Naive thymus-derived CD4-positive, alpha-beta T cell (primary cell): Measurements from ENCODE around the gene STARD5. TPM values are rescaled to one million over a fixed set of nuclear protein-coding genes. Genes with fewer than 3 reads are reported as not detected.

Source experiments
- ATAC-seq: fragments of 150-1000 bp; cut with Tn5 transposase; 2 replicates; pipeline ENCODE4 v1.10.0; 2021; ENCODE audit warnings: mild to moderate bottlenecking, moderate library complexity
- CTCF ChIA-PET: fragments of 350-600 bp; sonication (Branson Sonifier 250); formaldehyde crosslinking; loops from one replicate; lab custom pipeline; 2021; ENCODE audit warnings: antibody characterized with exemption; lab: Charles Lee
- POLR2A ChIA-PET: fragments of 350-600 bp; sonication (Branson Sonifier 250); formaldehyde crosslinking; loops from one replicate; lab custom pipeline; 2021; ENCODE audit warnings: antibody characterized with exemption, inconsistent platforms; lab: Charles Lee
- DNase-seq, 9 donors: peaks; one replicate each; pipeline versions ENCODE4 v3.0.0 to v3.0.0-alpha.2; 2020 to 2022; ENCODE audit warnings: mixed read lengths in 1 of 9
- H3K27ac ChIP-seq: one replicate; pipeline ENCODE4 v1.7.0; 2013; ENCODE audit warnings: mild to moderate bottlenecking, low read depth, low read length, moderate library complexity
- H3K27me3 ChIP-seq, 2 donors: one replicate each; pipeline ENCODE4 v1.7.0; 2013; ENCODE audit warnings: low read length in 2 of 2, mild to moderate bottlenecking in 2 of 2, moderate library complexity in 2 of 2; ENCODE audit not compliant: control insufficient read depth in 2 of 2, insufficient read depth in 2 of 2
- H3K36me3 ChIP-seq, 3 experiments: 1 replicate in 2 of 3; 2 replicates in 1 of 3; pipeline ENCODE4 v1.7.0; 2013; ENCODE audit warnings: low read length in 3 of 3, mild to moderate bottlenecking in 3 of 3, moderate library complexity in 1 of 3; ENCODE audit not compliant: insufficient read depth in 3 of 3, control insufficient read depth in 2 of 3
- H3K4me1 ChIP-seq, 2 donors: one replicate each; pipeline ENCODE4 v1.7.0; 2013; ENCODE audit warnings: low read length in 2 of 2, mild to moderate bottlenecking in 2 of 2, moderate library complexity in 1 of 2; ENCODE audit not compliant: control insufficient read depth in 2 of 2, insufficient read depth in 2 of 2
- H3K4me3 ChIP-seq: 2 replicates; pipeline ENCODE4 v1.7.0; 2013; ENCODE audit warnings: mild to moderate bottlenecking, low read length
- H3K9me3 ChIP-seq, 3 experiments: 1 replicate in 2 of 3; 2 replicates in 1 of 3; pipeline ENCODE4 v1.7.0; 2013; ENCODE audit warnings: low read length in 3 of 3; ENCODE audit not compliant: control insufficient read depth in 2 of 3
- H3K27ac Mint-ChIP-seq, 9 donors: one replicate each; pipeline ENCODE4 v1.8.0; 2020 to 2022; ENCODE audit warnings: mixed read lengths in 9 of 9, mild to moderate bottlenecking in 8 of 9, moderate library complexity in 5 of 9, inconsistent platforms in 2 of 9
- H3K27me3 Mint-ChIP-seq, 5 donors: one replicate each; pipeline ENCODE4 v1.8.0; 2021 to 2022; ENCODE audit warnings: mixed read lengths in 5 of 5, mild to moderate bottlenecking in 1 of 5
- H3K36me3 Mint-ChIP-seq, 5 donors: one replicate each; pipeline ENCODE4 v1.8.0; 2020 to 2022; ENCODE audit warnings: mixed read lengths in 5 of 5, mild to moderate bottlenecking in 3 of 5, inconsistent platforms in 1 of 5
- H3K4me1 Mint-ChIP-seq, 7 donors: one replicate each; pipeline ENCODE4 v1.8.0; 2020 to 2022; ENCODE audit warnings: mixed read lengths in 7 of 7, mild to moderate bottlenecking in 3 of 7, inconsistent platforms in 1 of 7
- H3K4me3 Mint-ChIP-seq, 10 donors: one replicate each; pipeline ENCODE4 v1.8.0; 2020 to 2022; ENCODE audit warnings: mild to moderate bottlenecking in 10 of 10, mixed read lengths in 10 of 10, moderate library complexity in 6 of 10, inconsistent platforms in 2 of 10
- H3K9me3 Mint-ChIP-seq, 11 donors: one replicate each; pipeline ENCODE4 v1.8.0; 2020 to 2022; ENCODE audit warnings: mixed read lengths in 11 of 11, mild to moderate bottlenecking in 4 of 11, inconsistent platforms in 1 of 11, moderate library complexity in 1 of 11
- intact Hi-C, 2 donors: fragments of 100-400 bp; cut with micrococcal nuclease; formaldehyde crosslinking; loops; one replicate each; pipeline ENCODE4 v1.15.1; 2023
- polyA plus RNA-seq, 2 donors: library from polyadenylated mRNA; unstranded; fragments of 300-500 nt; fragmentation: Illumina TruSeq; gene quantifications; one replicate each; pipeline ENCODE4 v1.2.3, GENCODE V29; 2021
- total RNA-seq, 6 experiments: library from RNA in 5 of 6; stranded (reverse) in 5 of 6; gene quantifications; 1 replicate in 5 of 6; 2 replicates in 1 of 6; pipeline ENCODE4 v1.2.3 and lab custom pipeline; 2021 to 2026

Gene STARD5
- total and polyA plus RNA-seq, 7 experiments from 2014 or later = 5.0 to 13.5 (median 10.1) TPM

GRCh38 chr15:81338170-81339007 is 14.4 kb upstream of the STARD5 start:
- peaks cover 4 to 11% (median 7%) of the 10 kb centered on the region in 7 donors for H3K4me1 Mint-ChIP-seq
- H3K4me3 Mint-ChIP-seq = no peak overlapping the region
- Histone ChIP-seq H3K4me1 (no peaks in the 10 kb centered on the region), H3K36me3 (no peaks in the 10 kb centered on the region), H3K27me3 (no peaks in the 10 kb centered on the region), H3K9me3 (no peaks in the 10 kb centered on the region), H3K4me3 (no peak overlapping the region), H3K27ac (no peak overlapping the region)
- ChIA-PET CTCF (interaction anchor here (0.9 to 4.3 kb wide), 5 partner anchors 36 to 72 kb away, joined by 3 to 39 read pairs (median 4); no protein-coding TSS in a partner anchor), POLR2A (no interaction called here)
- H3K9me3 Mint-ChIP-seq = no peaks in the 10 kb centered on the region
- H3K27me3 Mint-ChIP-seq = peaks cover 0 to 11% (median 0%) of the 10 kb centered on the region in 5 donors
- no peak for DNase-seq
- no peak overlapping the region for H3K27ac Mint-ChIP-seq
- no peak for ATAC-seq
- H3K36me3 Mint-ChIP-seq = no peaks in the 10 kb centered on the region
- intact Hi-C loops = no loop called here

- Histone ChIP-seq H3K4me3 (no peak overlapping the region), H3K4me1 (no peaks in the 10 kb centered on the region), H3K9me3 (no peaks in the 10 kb centered on the region), H3K36me3 (no peaks in the 10 kb centered on the region), H3K27me3 (no peaks in the 10 kb centered on the region), H3K27ac (no peak overlapping the region)
- Mint-ChIP-seq H3K4me1 (peaks cover 4 to 16% (median 10%) of the 10 kb centered on the region in 7 donors), H3K36me3 (no peaks in the 10 kb centered on the region), H3K4me3 (no peak overlapping the region), H3K27ac (no peak overlapping the region), H3K9me3 (no peaks in the 10 kb centered on the region), H3K27me3 (peaks cover 0 to 11% (median 0%) of the 10 kb centered on the region in 5 donors)
- ChIA-PET POLR2A (no interaction called here), CTCF (interaction anchor here (0.9 to 4.3 kb wide), 5 partner anchors 51 to 71 kb away, joined by 3 to 39 read pairs (median 3); no protein-coding TSS in a partner anchor)
- DNase-seq (no peak), ATAC-seq (no peak)
- intact Hi-C loops = loop anchor here in 1 of 2 donors (2.0 kb wide), 2 partner anchors 71 to 231 kb away; no protein-coding TSS in a partner anchor
Measured at GRCh38 chr15:81337713-81338157, 13.8 kb upstream of the STARD5 start.

- H3K27ac ChIP-seq = no peak overlapping the region
- Mint-ChIP-seq H3K27me3 (peaks cover 0 to 11% (median 0%) of the 10 kb centered on the region in 5 donors), H3K4me1 (peaks cover 4 to 16% (median 10%) of the 10 kb centered on the region in 7 donors), H3K36me3 (no peaks in the 10 kb centered on the region), H3K27ac (peak overlapping the region in 1 of 9 donors; percentile 16), H3K9me3 (no peaks in the 10 kb centered on the region), H3K4me3 (no peak overlapping the region)
- DNase-seq (no peak), ATAC-seq (no peak)
- ChIA-PET POLR2A (interaction anchor here (16.9 kb wide), 1 partner anchor 37 kb away, joined by 480 read pairs; no protein-coding TSS in a partner anchor), CTCF (interaction anchor here (0.6 to 4.3 kb wide), 11 partner anchors 29 to 71 kb away, joined by 3 to 39 read pairs (median 5); no protein-coding TSS in a partner anchor)
- H3K36me3 ChIP-seq = no peaks in the 10 kb centered on the region
- intact Hi-C loops = loop anchor here in 1 of 2 donors (2.0 kb wide), 2 partner anchors 70 to 230 kb away; no protein-coding TSS in a partner anchor
- H3K9me3 ChIP-seq = no peaks in the 10 kb centered on the region
- no peaks in the 10 kb centered on the region for H3K4me1 ChIP-seq
- no peaks in the 10 kb centered on the region for H3K27me3 ChIP-seq
- no peak overlapping the region for H3K4me3 ChIP-seq
Measured at GRCh38 chr15:81337241-81337640, 13.3 kb upstream of the STARD5 start.

- DNase-seq = peak in 6 of 9 donors; percentile 32 to 49 (median 37)
- H3K36me3 ChIP-seq = no peaks in the 10 kb centered on the region
- Mint-ChIP-seq H3K9me3 (no peaks in the 10 kb centered on the region), H3K4me3 (no peak overlapping the region), H3K36me3 (no peaks in the 10 kb centered on the region), H3K27ac (peak overlapping the region in 4 of 9 donors; percentile 3 to 68 (median 17)), H3K27me3 (peaks cover 0 to 9% (median 0%) of the 10 kb centered on the region in 5 donors), H3K4me1 (peaks cover 4 to 22% (median 12%) of the 10 kb centered on the region in 7 donors)
- H3K27me3 ChIP-seq = no peaks in the 10 kb centered on the region
- ChIA-PET POLR2A (interaction anchor here (1.7 to 16.9 kb wide), 3 partner anchors 36 to 62 kb away, joined by 5 to 480 read pairs (median 6); no protein-coding TSS in a partner anchor), CTCF (interaction anchor here (0.6 to 4.3 kb wide), 13 partner anchors 28 to 144 kb away, joined by 3 to 39 read pairs (median 5); no protein-coding TSS in a partner anchor)
- intact Hi-C loops = loop anchor here (1.0 to 2.0 kb wide), 6 partner anchors 40 to 230 kb away; no protein-coding TSS in a partner anchor
- no peaks in the 10 kb centered on the region for H3K9me3 ChIP-seq
- H3K27ac ChIP-seq = no peak overlapping the region
- peak; percentile 70 for ATAC-seq
- peaks cover 0 to 3% of the 10 kb centered on the region in 2 donors for H3K4me1 ChIP-seq
- H3K4me3 ChIP-seq = no peak overlapping the region
Measured at GRCh38 chr15:81336568-81336967, 12.6 kb upstream of the STARD5 start.

GRCh38 chr15:81335631-81336030 is 11.7 kb upstream of the STARD5 start:
- CTCF ChIA-PET = interaction anchor here (0.9 to 4.3 kb wide), 5 partner anchors 37 to 70 kb away, joined by 3 to 39 read pairs (median 9); no protein-coding TSS in a partner anchor
- ATAC-seq (no peak), DNase-seq (no peak)
- Histone ChIP-seq H3K4me3 (no peak overlapping the region), H3K9me3 (no peaks in the 10 kb centered on the region), H3K36me3 (no peaks in the 10 kb centered on the region), H3K4me1 (peaks cover 0 to 8% of the 10 kb centered on the region in 2 donors), H3K27me3 (no peaks in the 10 kb centered on the region), H3K27ac (no peak overlapping the region)
- intact Hi-C loops = loop anchor here (1.0 to 2.0 kb wide), 6 partner anchors 39 to 229 kb away; no protein-coding TSS in a partner anchor
- POLR2A ChIA-PET = interaction anchor here (0.9 to 16.9 kb wide), 4 partner anchors 16 to 61 kb away, joined by 4 to 480 read pairs (median 6); no protein-coding TSS in a partner anchor
- Mint-ChIP-seq H3K27me3 (peaks cover 0 to 7% (median 0%) of the 10 kb centered on the region in 5 donors), H3K9me3 (no peaks in the 10 kb centered on the region), H3K27ac (no peak overlapping the region), H3K4me1 (peaks cover 9 to 32% (median 21%) of the 10 kb centered on the region in 7 donors), H3K36me3 (no peaks in the 10 kb centered on the region), H3K4me3 (no peak overlapping the region)

GRCh38 chr15:81334768-81335435 is 11.0 kb upstream of the STARD5 start:
- Mint-ChIP-seq H3K27me3 (peaks cover 0 to 6% (median 0%) of the 10 kb centered on the region in 5 donors), H3K27ac (no peak overlapping the region), H3K4me3 (no peak overlapping the region), H3K9me3 (no peaks in the 10 kb centered on the region), H3K4me1 (peaks cover 9 to 36% (median 27%) of the 10 kb centered on the region in 7 donors), H3K36me3 (no peaks in the 10 kb centered on the region)
- Histone ChIP-seq H3K4me1 (peaks cover 0 to 8% of the 10 kb centered on the region in 2 donors), H3K27ac (no peak overlapping the region), H3K27me3 (no peaks in the 10 kb centered on the region), H3K36me3 (no peaks in the 10 kb centered on the region), H3K4me3 (no peak overlapping the region), H3K9me3 (no peaks in the 10 kb centered on the region)
- CTCF ChIA-PET = interaction anchor here (0.9 to 4.3 kb wide), 6 partner anchors 37 to 75 kb away, joined by 3 to 39 read pairs (median 4); no protein-coding TSS in a partner anchor
- DNase-seq (no peak), ATAC-seq (no peak)
- intact Hi-C loops = no loop called here
- POLR2A ChIA-PET = interaction anchor here (1.7 to 16.9 kb wide), 3 partner anchors 34 to 60 kb away, joined by 5 to 480 read pairs (median 6); no protein-coding TSS in a partner anchor
